Neutrophil (primary cell): ENCODE results near the gene TAF1B.

Source experiments
- H3K27ac ChIP-seq: fragments of 200-600 bp; sonication (generic); 2 replicates; pipeline ENCODE4 v1.5.1; 2016; ENCODE audit warnings: mild to moderate bottlenecking, moderate library complexity
- H3K27me3 ChIP-seq: fragments of 200-600 bp; sonication (generic); 2 replicates; pipeline ENCODE4 v1.6.0; 2016; ENCODE audit warnings: mild to moderate bottlenecking
- H3K36me3 ChIP-seq: fragments of 200-600 bp; sonication (generic); 2 replicates; pipeline ENCODE4 v1.5.1; 2017
- H3K4me1 ChIP-seq, 2 experiments: fragments of 200-600 bp in 1 of 2; sonication (generic) in 1 of 2; 1 replicate in 1 of 2; 2 replicates in 1 of 2; pipeline versions ENCODE4 v1.5.1 to v1.6.1; 2013 to 2016; ENCODE audit warnings: low read depth in 1 of 2, low read length in 1 of 2, mild to moderate bottlenecking in 1 of 2, moderate library complexity in 1 of 2; ENCODE audit not compliant: control insufficient read depth in 1 of 2, insufficient read depth in 1 of 2
- H3K4me3 ChIP-seq, 2 experiments: fragments of 200-600 bp in 1 of 2; sonication (generic) in 1 of 2; 1 replicate in 1 of 2; 2 replicates in 1 of 2; pipeline ENCODE4 v1.5.1; 2013 to 2016; ENCODE audit warnings: low read depth in 1 of 2, low read length in 1 of 2, mild to moderate bottlenecking in 1 of 2, moderate library complexity in 1 of 2
- H3K9me3 ChIP-seq: fragments of 200-600 bp; sonication (generic); 2 replicates; pipeline ENCODE4 v1.5.1; 2016
- TF ChIP-seq, protein P1 (sequence below): fragments of 200-600 bp; sonication (generic); IDR thresholded peaks from 2 replicates; pipeline ENCODE4 v1.5.1; 2016; ENCODE audit warnings: antibody characterized with exemption

Gene TAF1B

DNA sequence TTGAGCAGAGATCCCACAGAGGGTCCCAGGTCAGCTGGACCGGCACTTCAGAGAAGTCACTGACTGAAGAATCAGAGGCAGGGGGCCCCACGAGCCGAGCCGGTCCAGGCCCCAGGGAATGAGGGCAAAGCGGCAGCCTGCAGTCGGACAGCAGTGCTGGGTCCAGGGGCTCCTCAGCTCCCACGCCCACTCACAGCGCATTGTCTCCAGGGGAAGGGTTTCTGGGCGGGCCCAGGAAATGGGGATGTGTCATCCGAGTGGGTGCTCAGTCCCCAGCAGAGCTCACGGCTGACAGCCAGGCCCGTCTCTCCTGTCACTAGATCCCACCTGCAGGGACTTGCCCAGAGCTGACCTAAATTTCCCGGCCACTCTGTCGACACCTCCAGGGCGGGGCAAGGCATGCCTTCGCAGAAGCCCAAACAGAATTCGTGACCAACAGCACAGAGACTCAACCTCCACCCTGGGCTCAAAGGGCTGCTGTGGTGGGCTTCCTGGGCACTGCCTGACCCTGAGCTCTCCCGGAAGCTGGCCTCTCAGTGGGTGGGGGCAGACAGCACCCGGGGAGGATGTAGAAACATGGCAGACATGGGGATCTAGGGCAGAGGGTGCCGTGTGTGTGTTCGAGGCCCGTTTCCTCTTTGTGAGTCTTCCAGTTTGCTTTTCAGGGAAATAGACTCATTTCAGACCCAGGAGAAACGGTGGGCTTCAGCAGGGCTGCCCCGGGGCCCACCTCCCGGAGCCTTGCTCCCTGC, 42.1 kb upstream of the TAF1B start:
- TF ChIP-seq, protein P1, sequence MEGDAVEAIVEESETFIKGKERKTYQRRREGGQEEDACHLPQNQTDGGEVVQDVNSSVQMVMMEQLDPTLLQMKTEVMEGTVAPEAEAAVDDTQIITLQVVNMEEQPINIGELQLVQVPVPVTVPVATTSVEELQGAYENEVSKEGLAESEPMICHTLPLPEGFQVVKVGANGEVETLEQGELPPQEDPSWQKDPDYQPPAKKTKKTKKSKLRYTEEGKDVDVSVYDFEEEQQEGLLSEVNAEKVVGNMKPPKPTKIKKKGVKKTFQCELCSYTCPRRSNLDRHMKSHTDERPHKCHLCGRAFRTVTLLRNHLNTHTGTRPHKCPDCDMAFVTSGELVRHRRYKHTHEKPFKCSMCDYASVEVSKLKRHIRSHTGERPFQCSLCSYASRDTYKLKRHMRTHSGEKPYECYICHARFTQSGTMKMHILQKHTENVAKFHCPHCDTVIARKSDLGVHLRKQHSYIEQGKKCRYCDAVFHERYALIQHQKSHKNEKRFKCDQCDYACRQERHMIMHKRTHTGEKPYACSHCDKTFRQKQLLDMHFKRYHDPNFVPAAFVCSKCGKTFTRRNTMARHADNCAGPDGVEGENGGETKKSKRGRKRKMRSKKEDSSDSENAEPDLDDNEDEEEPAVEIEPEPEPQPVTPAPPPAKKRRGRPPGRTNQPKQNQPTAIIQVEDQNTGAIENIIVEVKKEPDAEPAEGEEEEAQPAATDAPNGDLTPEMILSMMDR = no peak
- no peak overlapping the region for H3K27ac ChIP-seq
- no peaks in the 10 kb centered on the region for H3K36me3 ChIP-seq
- peaks cover 9 to 14% of the 10 kb centered on the region in 2 experiments for H3K4me1 ChIP-seq
- H3K4me3 ChIP-seq = no peak overlapping the region
- H3K9me3 ChIP-seq = no peaks in the 10 kb centered on the region
- H3K27me3 ChIP-seq = no peaks in the 10 kb centered on the region

DNA sequence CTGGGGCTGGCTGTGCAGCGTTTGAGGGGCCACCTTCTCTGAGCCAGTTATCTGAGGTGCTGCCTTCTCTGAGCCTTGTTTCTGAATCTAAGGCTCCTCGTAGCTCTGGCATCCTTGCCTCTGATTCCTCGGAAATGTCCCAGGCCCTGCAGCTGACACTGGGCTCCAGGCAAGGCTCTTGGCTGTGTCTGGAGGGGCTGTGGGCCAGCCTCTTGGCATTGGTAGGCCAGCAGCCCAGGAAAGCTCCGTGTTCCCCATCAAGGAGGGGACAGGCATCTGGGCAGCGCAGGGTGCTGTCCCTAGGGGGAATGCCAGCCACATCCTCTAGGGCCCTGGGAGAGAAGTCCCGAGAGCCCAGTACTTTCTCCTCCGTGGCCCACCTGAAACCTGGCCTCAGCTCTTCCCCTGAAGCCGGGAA, 40.7 kb upstream of the TAF1B start:
- H3K4me1 ChIP-seq = peaks cover 9 to 14% of the 10 kb centered on the region in 2 experiments
- no peak overlapping the region for H3K4me3 ChIP-seq
- TF ChIP-seq, protein P1 = no peak
- no peaks in the 10 kb centered on the region for H3K9me3 ChIP-seq
- no peak overlapping the region for H3K27ac ChIP-seq
- no peaks in the 10 kb centered on the region for H3K27me3 ChIP-seq
- no peaks in the 10 kb centered on the region for H3K36me3 ChIP-seq

DNA sequence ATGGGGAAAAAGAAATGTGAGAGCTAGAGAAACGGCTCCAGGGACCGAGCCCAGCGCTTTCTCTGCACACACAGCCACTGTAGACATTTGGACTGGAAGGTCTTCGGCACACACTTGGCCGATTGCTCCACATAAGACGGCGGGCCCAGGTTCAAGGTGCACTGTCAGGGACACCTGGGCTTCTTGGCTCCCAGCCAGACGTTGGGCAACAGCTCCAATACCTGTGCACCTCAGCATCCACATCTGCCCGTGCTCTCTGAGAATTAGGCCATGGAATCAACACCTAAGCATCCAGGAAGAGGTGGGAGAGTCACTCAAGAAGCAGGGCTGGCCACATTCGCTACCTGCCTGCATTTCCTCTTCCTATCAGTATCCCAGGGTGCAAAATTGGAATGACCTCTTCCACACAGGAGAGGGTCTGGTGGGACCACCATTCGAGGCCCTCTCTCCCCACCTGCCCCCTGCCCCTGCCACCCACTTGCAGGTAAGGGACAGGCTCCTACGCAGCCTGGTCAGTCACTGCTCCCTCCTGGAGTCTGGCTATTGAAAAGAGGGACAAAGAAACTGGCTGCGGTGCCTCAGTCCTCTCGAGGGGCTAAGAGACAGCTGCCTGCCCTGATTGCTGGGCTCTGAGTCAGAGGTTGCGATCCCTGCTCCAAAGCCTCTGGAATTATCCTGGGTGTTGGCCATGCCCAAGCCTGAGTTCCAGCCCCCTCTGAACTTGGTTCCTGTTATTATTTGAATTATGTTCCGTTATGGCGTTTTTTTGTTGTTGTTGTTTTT, 40.1 kb upstream of the TAF1B start:
- no peaks in the 10 kb centered on the region for H3K9me3 ChIP-seq
- TF ChIP-seq, protein P1 = no peak

DNA sequence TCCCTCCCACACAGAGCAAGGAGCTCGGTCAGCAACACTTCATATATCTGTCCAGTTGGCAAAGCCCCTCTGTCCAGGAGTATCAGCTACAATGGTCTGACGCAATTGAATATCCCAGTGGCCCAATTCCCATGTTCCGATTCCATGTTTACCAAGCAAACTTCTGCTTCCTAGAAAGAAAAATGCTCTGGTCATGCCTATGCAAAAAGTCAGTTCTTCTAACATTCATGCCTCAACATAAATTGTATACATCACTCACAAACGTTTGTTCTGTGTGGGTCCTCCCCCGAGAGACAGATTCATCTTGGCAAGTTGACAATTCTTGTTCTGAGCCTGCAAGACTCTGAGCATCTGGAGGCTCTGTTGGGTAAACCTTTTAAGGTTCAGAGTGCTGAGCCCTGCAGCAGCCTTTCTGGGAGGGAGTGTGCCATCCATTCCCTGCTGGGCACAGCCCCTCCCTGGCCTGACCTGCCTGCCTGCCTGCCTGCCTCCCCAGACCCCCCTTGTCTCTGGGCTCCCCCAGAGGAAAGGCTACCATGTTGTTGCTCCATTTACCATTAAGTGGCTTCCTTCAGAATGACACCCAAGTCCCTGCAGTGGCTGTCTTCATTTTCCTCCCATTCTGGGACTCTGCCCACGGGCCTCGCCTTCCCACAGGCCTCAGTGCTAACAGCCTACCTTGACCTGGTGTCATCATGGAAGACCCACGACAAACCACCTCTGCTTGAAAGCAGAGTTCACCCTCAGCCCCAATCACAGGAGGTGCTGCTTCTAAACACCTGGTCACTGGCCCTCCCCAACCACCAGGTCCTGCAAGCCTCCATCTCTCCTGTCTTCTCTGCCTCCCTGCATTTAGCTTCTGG, 37.6 kb upstream of the TAF1B start:
- Histone ChIP-seq H3K4me3 (no peak overlapping the region), H3K36me3 (no peaks in the 10 kb centered on the region), H3K4me1 (no peaks in the 10 kb centered on the region), H3K9me3 (no peaks in the 10 kb centered on the region), H3K27me3 (no peaks in the 10 kb centered on the region), H3K27ac (no peak overlapping the region)
- TF ChIP-seq, protein P1 = no peak

More for the DNA sequence above, 40.1 kb upstream of the TAF1B start:
- Histone ChIP-seq H3K27ac (no peak overlapping the region), H3K4me1 (peaks cover 9 to 14% of the 10 kb centered on the region in 2 experiments), H3K4me3 (no peak overlapping the region), H3K36me3 (no peaks in the 10 kb centered on the region), H3K27me3 (no peaks in the 10 kb centered on the region)

DNA sequence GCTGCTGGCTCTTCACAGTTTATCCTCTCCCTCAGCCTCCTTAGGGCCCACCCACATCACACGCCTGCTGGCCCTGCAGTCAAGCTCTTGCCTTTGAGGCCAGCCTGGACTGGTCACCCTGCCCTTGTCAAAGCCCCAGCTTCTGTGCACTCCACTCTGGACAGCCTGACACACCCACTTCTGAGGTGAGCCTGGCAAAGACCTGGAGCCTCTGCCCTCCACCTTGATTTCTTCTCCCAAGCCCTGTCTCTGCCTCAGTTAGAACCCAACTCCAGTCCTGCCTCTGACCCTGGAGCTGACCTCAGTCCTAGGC, 37.0 kb upstream of the TAF1B start:
- no peaks in the 10 kb centered on the region for H3K4me1 ChIP-seq
- TF ChIP-seq, protein P1 = no peak
- H3K27ac ChIP-seq = no peak overlapping the region
- no peaks in the 10 kb centered on the region for H3K9me3 ChIP-seq
- H3K36me3 ChIP-seq = no peaks in the 10 kb centered on the region
- no peak overlapping the region for H3K4me3 ChIP-seq
- no peaks in the 10 kb centered on the region for H3K27me3 ChIP-seq
